DMS53 (cell line): ENCODE measurements around the gene SYNPO2.
"Not testable (repeated sequence)": the region's sequence is repeated elsewhere in the genome, so short reads cannot be mapped to it uniquely, and the experiment has no call there.

ENCODE experiments used
- DNase-seq: peaks from one replicate; lab custom pipeline; 2025; lab: John Stamatoyannopoulos, UW

The SYNPO2 gene

DNA sequence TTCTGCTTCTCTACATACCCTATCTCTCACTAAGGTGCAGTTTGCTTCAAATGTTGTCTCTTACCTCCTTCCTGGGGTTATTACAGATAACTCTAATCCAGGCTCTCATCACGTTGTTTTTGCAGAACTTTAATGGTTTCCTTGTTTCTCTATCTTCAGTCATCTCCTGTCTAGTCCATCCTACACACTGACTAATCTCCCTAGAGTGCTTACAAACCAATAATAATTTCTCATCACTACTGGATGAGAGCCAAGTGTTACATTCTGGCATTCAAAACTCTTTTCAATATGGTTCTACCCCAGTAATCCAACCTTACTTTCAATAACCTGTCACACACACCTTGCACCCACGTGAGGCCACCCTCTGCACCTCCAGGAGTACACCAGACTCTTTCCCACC is 86.1 kb downstream of the SYNPO2 start:
- DNase-seq, result no peak

DNA sequence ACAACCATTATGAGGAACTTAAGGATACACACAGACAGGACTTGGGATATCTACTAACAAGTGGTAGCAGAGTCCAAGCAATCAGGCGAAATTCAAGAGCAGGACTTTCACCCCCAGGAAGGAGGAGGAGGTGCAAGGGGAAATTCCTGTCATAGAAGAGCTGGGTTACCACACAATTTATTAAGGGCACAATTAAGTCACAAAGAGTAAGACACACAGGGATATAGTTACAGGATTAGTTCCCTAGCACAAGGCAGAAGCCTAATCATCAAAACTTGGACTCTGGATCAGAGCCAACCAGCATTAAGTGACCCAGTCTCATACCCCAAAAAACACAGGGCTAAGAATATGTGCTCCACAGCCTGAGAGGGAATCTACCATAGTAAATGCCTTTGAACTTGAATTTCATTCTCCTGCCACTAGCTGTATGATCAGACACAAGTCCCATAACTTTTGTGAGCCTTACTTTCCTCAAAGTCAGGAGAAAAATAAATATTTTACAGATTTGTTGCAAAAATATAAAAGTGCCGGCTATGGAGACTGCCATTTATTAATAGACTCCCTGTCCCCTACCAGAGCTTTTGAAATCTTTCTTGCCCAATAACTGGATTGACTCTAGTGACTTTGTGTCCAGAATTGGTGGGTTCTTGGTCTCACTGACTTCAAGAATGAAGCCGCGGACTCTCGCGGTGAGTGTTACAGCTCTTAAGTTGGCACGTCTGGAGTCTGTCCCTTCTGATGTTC is 87.0 kb downstream of the SYNPO2 start:
- DNase-seq, result no peak

DNA sequence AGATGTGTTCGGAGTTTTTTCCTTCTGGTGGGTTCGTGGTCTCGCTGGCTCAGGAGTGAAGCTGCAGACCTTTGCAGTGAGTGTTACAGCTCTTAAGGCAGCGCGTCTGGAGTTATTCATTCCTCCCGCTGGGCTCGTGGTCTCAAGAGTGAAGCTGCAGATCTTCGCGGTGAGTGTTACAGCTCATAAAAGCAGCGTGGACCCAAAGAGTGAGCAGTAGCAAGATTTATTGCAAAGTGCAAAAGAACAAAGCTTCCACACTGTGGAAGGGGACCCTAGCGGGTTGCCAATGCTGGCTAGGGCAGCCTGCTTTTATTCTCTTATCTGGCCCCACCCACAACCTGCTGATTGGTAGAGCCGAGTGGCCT is 87.5 kb downstream of the SYNPO2 start:
- DNase-seq, result not testable (repeated sequence)

DNA sequence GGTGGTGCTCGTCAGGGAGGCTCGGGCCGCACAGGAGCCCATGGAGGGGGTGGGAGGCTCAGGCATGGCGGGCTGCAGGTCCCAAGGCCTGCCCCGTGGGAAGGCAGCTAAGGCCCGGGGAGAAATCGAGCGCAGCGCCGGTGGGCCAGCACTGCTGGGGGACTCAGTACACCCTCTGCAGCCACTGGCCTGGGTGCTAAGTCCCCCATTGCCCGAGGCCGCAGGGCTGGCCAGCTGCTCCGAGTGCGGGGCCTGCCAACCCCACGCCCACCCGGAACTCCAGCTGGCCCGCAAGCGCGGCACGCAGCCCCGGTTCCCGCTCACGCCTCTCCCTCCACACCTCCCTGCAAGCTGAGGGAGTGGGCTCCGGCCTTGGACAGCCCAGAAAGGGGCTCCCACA is 88.4 kb downstream of the SYNPO2 start:
- not testable (repeated sequence) for DNase-seq

DNA sequence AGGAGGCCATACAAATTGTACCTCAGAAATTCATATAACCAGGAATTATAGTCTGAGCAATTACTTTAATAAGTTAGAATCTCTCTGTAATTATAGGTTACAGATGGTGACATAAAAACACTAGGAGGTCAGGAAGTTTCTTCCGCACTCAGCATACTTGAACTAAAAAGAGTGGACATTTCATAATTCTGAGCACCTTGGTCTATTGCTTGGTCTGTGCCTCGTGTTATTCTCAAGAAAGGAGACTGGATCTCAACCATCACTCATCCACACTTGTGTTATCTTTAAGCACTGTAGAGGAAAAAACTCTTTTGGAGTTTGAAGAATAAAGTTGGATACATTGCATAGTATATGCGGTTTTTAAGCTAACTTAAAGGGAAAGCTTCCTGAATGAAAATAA is 91.1 kb downstream of the SYNPO2 start:
- DNase-seq, result no peak

DNA sequence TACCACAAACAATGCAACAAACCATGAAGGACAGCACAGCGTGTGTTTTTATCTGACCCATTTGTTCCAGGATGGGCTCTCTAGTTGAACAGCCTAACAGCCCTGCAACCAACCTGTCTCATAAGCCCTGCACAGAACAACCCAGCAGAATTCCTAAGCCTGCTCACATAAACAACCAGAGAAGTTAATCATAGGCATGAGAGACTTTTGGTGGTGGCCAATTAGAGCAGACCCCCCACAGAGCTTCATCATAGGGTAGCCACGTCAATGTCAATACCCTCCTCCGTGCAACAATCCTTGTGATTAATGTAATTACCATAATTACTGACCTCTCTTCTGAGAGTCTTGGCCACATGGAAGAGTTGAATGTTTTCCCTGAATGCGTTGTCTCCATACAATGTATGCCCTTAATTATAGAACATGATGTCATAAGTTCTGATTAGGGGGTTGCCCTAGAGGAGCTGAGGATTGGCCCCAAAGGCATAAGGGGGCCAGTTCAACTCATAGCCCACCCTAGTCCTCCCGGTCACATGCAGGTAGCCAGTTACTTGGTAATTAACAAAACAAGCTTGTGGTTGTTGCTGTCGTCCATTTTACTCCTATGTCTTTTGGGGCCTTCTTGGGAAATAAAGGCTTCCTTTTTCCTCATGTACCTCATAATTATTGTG is 92.7 kb downstream of the SYNPO2 start:
- no peak for DNase-seq

DNA sequence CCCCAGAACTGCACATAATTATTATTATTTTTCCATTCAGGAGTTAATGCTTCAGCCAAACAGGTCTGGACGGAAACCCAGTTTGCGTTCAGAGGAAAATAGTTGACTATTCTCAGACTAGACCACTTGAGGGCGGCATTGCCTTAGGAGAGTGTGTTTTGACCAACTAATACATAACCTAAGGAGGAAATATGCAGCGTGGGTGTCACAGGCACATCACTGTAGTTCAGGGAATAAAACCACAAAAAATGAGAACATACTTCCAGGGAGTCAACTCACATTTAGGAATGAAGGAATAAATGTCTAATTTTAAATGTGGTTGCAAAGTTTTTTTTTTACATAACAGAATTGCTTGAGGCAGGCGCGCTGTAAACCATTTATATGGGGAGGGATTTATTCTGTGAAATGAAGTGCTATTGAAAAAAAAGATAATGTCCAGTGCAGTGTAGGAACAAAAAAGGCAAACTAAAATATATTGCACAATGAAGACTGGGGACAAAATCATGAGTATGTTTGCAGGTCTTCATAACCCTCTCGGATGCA is 93.3 kb downstream of the SYNPO2 start:
- DNase-seq, result peak; percentile 75

DNA sequence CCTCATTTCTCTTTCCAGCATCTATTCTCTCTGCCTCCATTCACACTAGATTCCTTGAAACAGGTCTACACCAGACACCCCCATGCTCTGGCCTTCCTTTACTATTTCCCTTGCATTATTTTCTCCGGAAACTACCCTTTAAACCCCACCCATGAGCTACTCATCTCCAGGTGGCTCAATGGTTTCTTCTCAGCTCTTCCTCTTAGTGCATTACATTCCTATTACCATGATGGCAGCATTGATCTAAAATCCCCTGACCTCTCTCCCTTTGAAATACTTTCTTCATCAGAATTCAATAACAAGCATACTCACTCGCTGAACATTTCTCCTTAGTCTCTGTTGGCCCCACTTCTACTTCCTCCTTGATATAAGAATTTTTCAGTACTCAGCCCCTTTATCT is 94.6 kb downstream of the SYNPO2 start:
- DNase-seq, result no peak

DNA sequence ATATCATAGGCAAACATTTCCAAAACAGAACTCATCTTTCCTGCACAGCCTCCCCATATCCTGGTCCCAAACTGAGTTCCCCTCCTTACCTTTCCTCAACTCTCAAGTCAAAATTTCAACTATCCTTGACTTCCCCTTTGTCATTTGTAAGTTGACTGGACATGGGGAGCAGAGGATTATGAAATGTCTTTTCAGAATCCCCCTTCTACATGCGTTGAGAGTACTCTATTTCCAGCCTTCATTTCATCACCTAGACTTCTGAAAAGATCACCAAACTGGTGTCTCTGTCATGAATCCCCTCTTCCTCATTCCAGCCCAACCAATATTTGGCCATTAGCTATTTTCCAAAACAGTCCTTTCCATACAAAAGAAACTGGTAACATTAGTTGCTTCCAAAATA is 95.2 kb downstream of the SYNPO2 start:
- DNase-seq, result no peak

DNA sequence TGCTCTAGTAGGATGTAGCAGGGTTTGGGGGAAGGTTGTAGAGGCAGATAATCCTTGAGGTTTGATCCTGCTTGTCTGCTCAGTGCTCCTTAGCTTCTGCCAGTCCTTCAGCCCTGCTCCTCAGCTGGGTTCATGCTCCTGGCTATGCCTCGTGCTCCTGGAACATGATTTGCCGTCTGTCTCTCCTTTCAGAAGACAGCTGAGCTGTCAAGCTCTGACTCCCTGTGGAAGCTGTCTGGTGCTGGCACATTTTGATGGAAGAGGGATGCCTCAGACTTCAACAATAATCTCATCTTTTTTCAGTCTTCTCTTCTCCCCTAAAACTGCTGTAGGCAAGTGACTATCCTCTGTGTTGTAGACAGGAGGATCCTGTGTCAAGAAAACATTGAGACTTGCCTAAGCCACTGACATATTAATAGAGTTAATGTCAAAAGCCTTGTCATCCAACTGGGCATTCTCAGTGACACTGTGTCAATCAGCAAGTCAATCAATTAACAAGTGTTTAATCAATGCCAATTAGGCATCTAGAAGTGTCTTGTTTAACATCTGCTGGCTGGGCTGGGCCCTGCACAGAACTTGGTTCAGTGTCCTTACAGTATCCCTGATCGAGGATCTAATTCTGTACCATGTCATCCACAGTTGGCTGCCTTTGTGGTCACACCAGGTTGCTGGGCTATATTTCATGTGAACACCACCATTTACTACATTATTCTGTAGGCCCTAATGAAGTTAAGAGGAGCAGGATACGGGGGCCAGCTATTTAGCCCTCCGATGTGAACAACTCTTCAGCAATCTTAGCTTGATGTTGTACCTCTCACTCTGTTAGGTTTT is 96.7 kb downstream of the SYNPO2 start:
- DNase-seq, result no peak

DNA sequence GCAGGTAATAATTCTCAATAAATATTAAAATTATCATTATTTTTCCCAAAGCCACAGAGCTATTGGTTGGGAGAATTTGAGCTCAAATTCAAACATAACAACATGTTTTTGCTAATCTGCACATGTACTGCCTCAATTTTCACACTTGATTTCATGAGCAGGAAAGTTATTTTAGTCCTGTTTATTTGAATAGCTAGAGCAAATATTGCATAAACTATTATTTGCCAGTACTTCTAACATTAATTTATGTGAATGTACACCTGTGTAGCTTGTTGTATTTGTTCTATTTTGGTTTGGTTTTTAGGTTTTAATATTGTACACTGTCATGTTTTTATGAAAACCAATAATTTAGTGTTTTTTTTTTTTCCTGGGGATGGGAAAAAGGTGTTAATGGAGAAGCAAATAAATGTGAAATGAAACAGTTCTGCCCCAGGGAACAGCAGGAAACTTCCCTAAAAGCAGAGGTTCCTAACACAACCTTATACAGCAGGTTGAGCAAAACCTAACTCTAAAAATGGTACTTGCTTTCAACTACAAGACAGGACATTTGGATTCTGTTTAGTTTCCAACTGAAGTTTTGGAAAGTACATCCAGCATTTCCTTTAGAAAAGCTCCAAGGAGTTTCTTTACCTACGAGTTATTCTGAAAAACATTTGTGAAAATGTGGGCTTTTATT is 99.4 kb downstream of the SYNPO2 start:
- DNase-seq, result no peak

DNA sequence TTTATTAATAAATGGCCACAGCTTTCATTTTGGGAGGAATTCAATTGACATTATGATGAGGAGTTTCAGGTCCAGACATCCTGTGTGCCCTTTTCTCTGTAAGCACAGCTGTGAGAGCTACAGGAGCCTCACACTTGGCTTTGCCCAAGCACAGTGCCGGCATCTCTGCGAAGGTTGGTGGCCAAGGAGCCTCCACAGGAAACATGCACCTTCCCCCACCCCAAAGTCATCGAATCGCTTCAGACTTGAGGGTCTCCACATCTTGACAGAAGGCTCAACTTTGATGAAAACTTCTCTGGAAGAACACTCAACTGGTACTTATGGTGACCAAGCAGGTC is 100.0 kb downstream of the SYNPO2 start:
- DNase-seq, result no peak

DNA sequence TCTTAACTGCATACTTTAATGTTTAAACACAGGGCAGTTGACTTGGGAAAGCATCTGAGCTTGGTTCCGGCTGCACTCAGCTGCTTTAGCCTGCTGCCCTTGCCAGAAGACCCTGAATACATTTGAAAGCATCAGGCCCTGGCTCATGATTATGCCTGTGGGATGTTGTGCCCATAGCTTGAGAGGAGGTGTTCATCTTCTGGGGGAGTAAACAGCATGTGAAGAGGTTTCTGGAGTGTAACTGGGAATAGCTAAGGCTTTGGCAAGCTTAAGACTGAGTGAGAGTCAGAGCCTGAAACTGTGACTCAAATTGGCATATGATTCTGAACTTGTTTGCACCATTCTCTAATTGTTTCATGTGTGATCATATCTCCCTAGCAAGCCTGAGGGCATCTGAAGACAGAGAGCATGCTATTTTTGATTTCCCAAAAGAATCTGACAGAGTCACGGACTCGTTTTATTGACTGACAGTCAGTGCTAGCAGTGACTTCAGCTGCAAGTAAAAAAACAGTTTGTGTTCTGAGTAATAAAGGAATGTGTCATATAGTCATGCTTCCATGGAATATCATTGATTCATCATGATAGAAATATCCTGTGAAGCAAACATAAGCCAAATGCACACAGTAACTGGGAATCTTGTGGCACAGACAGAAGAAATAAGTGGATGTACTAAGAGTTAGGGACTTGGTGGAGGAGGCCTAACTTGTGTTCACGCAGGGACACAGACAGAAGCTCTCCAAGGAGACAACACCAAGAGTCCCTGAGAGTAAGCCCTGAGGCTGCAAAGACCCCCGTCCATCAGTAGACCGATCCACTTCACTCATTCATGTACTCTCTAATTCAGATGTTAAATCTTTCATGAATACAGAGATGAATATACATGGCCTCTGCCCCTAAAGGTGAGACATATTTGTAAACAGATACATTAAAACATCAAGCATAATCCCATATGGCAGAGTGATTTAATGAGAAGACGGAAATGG is 100.7 kb downstream of the SYNPO2 start:
- DNase-seq, result no peak

DNA sequence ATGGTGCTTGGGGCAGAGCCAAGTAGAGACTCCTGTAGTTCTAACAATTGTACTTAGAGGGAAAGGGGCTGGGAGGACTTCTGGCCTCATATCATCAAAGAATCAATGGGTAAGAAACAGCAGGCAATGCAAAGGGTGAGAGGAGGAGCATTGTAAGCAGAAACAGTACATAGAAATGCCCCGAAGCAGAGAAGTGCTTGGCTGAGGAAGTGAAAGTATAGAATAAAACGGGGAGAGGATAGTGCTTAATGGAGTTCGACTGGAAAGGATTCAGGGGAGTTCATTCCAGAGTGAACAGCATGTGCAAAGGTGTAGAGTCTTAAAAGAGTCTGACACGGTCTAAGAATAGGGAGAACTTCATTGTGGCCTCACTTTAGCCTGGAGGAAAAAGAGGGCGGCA is 103.0 kb downstream of the SYNPO2 start:
- DNase-seq, result no peak

DNA sequence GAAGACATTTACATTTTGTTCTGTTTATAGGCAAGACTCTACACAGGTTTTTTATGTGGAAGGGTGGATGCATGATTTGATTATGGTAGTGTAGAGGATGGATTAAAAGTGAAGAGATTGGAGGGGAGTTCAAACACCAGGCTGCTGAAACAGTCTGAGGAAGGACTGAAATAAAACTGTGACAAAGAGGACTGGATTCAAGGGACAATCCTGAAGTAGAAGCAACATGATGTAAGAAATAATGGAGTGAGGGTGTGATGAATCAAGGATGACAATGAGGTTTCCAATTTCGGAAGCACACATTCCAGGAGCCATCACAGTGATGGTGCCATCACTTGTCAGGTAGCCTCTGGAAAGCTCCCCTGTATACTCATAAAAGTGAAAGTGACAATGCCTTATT is 103.5 kb downstream of the SYNPO2 start:
- no peak for DNase-seq

DNA sequence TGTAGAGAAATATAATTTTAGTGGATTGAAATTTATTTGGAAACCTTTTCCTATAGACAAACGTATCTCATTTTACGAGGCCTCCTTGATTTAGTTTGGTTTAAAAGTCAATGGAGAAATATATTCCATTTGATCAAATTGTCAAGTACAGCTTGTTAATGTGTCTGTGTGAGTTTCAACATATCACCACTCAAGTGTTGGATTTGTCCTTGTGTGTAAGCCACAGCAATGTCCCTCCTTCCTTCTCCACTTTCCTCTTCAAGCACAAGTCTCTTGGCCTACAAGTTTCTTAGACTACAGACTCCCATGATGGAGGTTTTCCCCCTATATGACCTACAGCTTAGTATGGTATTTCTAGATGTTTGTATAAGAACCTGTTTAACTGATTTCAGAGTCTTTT is 104.7 kb downstream of the SYNPO2 start:
- peak; percentile 2 for DNase-seq

DNA sequence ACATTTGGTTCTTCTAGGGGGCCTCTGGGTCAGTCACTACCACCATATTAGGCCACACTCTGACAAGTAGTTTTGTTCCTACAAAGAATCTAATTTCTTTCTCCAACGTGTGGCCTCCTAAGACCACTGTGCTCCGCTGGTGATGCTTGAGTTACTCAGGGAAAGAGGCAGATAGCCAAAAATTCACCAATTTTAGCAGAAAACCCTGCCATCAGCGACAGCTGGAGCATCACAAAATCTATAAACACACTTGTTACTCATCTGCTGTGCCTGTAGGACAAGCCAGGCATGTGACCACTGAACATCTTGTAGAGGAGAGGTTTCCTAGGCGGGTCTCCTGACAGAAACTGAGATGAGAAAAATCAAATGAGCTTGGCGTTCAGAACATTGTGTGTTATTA is 105.4 kb downstream of the SYNPO2 start:
- DNase-seq, result no peak

DNA sequence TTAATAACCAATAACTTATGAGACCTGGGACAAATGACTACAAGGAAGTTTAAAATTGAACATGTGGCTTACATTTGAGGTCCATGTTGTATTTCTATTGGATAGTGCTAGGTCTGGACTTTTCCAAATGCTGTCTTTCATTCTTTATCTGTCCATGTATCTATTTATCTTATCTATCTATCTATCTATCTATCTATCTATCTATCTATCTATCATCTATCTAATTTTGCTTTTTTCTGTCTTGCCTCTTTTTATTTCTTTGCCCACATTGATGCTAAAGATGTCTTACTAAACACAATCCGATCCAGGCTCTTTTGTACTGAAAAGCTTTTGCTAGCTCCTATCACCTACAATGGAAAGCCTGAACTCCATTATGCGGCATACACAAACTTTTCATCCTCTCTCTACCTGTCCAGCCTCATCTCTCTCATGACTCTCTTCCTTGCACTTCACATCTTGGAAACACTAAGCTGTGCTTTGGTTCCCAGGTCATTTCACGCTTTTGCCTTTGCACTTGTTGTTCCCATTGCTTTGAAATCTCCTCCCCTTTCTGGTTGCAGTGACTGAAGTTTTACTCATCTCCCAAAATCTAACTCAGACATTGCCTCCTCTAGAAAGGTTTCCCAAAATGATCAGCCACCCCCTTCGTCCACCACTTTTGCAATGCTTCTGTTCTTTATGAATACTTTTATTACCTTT is 107.2 kb downstream of the SYNPO2 start:
- DNase-seq, result no peak

DNA sequence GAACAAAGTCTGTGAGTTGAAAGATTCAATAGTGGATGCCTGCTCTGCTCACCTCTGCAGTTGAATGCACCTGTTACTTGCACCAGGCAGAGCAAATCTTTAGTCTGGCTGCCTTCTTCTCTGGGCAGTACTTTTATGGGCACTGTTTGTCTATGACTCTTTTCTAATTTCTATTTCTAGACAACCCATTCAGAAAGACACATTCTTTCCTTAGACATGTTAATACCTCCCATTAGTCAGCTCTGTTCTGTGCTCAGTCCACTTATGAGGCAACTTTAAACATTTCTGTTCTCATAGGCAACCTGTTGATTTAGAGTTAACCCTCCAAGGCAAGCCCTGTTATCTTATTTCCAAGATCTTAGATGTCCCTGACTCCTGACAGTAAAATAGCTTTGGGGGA is 108.9 kb downstream of the SYNPO2 start:
- DNase-seq, result no peak

DNA sequence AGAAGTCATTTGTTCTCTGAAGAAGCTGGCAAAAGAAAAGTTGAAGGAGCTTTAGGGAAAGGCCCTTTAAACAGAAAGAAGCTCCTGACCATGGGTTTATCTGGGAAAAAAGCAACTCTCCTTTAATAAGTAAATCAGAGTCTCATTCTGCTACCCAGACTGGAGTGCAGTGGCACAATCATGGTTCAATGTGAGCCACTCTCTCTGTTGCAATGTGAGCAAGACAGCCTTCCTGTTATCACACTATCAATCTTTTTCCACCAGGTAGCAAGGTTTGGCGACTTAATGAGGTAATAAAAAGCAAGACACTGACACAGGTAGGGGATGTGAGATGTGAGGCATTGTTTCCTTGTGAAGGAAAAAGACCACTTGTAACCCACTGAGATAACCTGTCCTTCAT is 111.3 kb downstream of the SYNPO2 start:
- no peak for DNase-seq

DNA sequence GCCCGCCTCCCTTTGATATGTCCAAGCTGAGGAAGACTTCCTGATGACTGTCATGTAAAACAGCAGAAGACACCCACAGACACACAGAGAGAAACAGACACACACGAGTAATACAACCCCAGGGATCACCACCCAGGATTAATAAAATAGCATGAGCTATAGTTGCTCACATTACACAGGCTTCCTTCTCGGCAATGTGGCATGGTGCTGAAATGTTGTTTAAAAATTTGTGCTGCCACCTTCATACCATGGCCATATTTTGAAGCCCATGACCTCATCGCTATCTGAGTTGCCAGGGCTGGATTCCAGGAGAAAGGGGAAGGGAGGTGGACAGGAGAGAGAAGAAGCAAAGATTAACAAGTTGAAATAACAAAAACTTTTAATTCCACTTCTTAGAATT is 111.7 kb downstream of the SYNPO2 start:
- no peak for DNase-seq
